SIG-M5 treated with dmso at 0.1 percent for 504 hours (cell line): ENCODE data around the gene SRGAP1.
"Not testable (repeated sequence)": the region's sequence is repeated elsewhere in the genome, so short reads cannot be mapped to it uniquely, and the experiment has no call there.

Source experiments
- DNase-seq: peaks from one replicate; lab custom pipeline; 2025; ENCODE audit not compliant: unreplicated experiment; lab: John Stamatoyannopoulos, UW

The SRGAP1 gene

GRCh38 chr12:64105026-64105425, 260.5 kb downstream of the SRGAP1 start:
- no peak for DNase-seq

- DNase-seq, result no peak
These were observed 263.3 kb downstream of the SRGAP1 start for GRCh38 chr12:64107776-64108175.

GRCh38 chr12:64109706-64110105, 265.2 kb downstream of the SRGAP1 start:
- no peak for DNase-seq

GRCh38 chr12:64110864-64111263, 266.4 kb downstream of the SRGAP1 start:
- no peak for DNase-seq

- DNase-seq, result no peak
These were observed 272.5 kb downstream of the SRGAP1 start for GRCh38 chr12:64116969-64117368.

GRCh38 chr12:64120568-64120967, 276.1 kb downstream of the SRGAP1 start:
- DNase-seq, result no peak

- not testable (repeated sequence) for DNase-seq
These were observed 276.6 kb downstream of the SRGAP1 start for GRCh38 chr12:64121086-64121485.

GRCh38 chr12:64122154-64122553, 277.7 kb downstream of the SRGAP1 start:
- DNase-seq, result no peak

GRCh38 chr12:64122995-64123394, 278.5 kb downstream of the SRGAP1 start:
- no peak for DNase-seq

GRCh38 chr12:64123448-64123847, 278.9 kb downstream of the SRGAP1 start:
- no peak for DNase-seq

GRCh38 chr12:64124511-64125197, 280.2 kb downstream of the SRGAP1 start:
- no peak for DNase-seq

- no peak for DNase-seq
These were observed 281.4 kb downstream of the SRGAP1 start for GRCh38 chr12:64125913-64126312.

GRCh38 chr12:64127811-64128210, 283.3 kb downstream of the SRGAP1 start:
- no peak for DNase-seq

- DNase-seq, result no peak
These were observed 283.9 kb downstream of the SRGAP1 start for GRCh38 chr12:64128366-64128765.

- DNase-seq, result not testable (repeated sequence)
These were observed 286.0 kb downstream of the SRGAP1 start for GRCh38 chr12:64130476-64130875.

- not testable (repeated sequence) for DNase-seq
These were observed 287.0 kb downstream of the SRGAP1 start for GRCh38 chr12:64131456-64131855.

GRCh38 chr12:64132672-64133071, 288.2 kb downstream of the SRGAP1 start:
- not testable (repeated sequence) for DNase-seq

- DNase-seq, result no peak
These were observed 292.6 kb downstream of the SRGAP1 start for GRCh38 chr12:64137117-64137516.

- no peak for DNase-seq
These were observed 294.5 kb downstream of the SRGAP1 start for GRCh38 chr12:64139021-64139420.

GRCh38 chr12:64142382-64142781, 297.9 kb downstream of the SRGAP1 start:
- DNase-seq, result no peak

- DNase-seq, result no peak
These were observed 298.3 kb downstream of the SRGAP1 start for GRCh38 chr12:64142784-64143183.

- no peak for DNase-seq
These were observed 300.7 kb downstream of the SRGAP1 start for GRCh38 chr12:64145226-64145625.

- DNase-seq, result no peak
These were observed 302.6 kb downstream of the SRGAP1 start for GRCh38 chr12:64147011-64147631.
